HG03045 (cell line): Measurements from ENCODE around the gene ALX4.

Source experiments
- ATAC-seq: cut with Tn5 transposase; IDR thresholded peaks from one replicate; pipeline ENCODE4 v1.9.1; 2021; ENCODE audit warnings: mild to moderate bottlenecking, moderate library complexity; ENCODE audit not compliant: unreplicated experiment

The ALX4 gene

GRCh38 chr11:44335919-44336318 is 26.0 kb upstream of the ALX4 start:
- no peak for ATAC-seq

GRCh38 chr11:44335052-44335760 is 25.3 kb upstream of the ALX4 start:
- ATAC-seq, result no peak

- no peak for ATAC-seq
These were observed 24.5 kb upstream of the ALX4 start for GRCh38 chr11:44334356-44335004.

- ATAC-seq, result no peak
These were observed 23.6 kb upstream of the ALX4 start for GRCh38 chr11:44333271-44334218.

- no peak for ATAC-seq
These were observed 22.7 kb upstream of the ALX4 start for GRCh38 chr11:44332665-44333064.

GRCh38 chr11:44329472-44330230 is 19.7 kb upstream of the ALX4 start:
- ATAC-seq, result no peak

- no peak for ATAC-seq
These were observed 18.3 kb upstream of the ALX4 start for GRCh38 chr11:44328138-44328660.

- no peak for ATAC-seq
These were observed 17.8 kb upstream of the ALX4 start for GRCh38 chr11:44327730-44328129.

GRCh38 chr11:44326615-44327475 is 16.9 kb upstream of the ALX4 start:
- no peak for ATAC-seq

- ATAC-seq, result no peak
These were observed 15.8 kb upstream of the ALX4 start for GRCh38 chr11:44325698-44326097.

GRCh38 chr11:44324749-44325525 is 15.0 kb upstream of the ALX4 start:
- ATAC-seq, result no peak

GRCh38 chr11:44324222-44324621 is 14.3 kb upstream of the ALX4 start:
- ATAC-seq, result no peak

- ATAC-seq, result no peak
These were observed 12.3 kb upstream of the ALX4 start for GRCh38 chr11:44322243-44322642.

- ATAC-seq, result no peak
These were observed 11.1 kb upstream of the ALX4 start for GRCh38 chr11:44321059-44321458.

- no peak for ATAC-seq
These were observed 10.5 kb upstream of the ALX4 start for GRCh38 chr11:44320289-44320973.

GRCh38 chr11:44319552-44320288 is 9.8 kb upstream of the ALX4 start:
- no peak for ATAC-seq

- ATAC-seq, result no peak
These were observed 9.2 kb upstream of the ALX4 start for GRCh38 chr11:44319170-44319551.

- ATAC-seq, result no peak
These were observed 8.4 kb upstream of the ALX4 start for GRCh38 chr11:44318369-44318768.
